Measurements from ENCODE around the gene TH.

Gene TH

GRCh38 chr11:2177076-2177475 lies 5.5 kb upstream of the TH start:
- DNase-seq, result no peak

GRCh38 chr11:2176389-2176900 lies 4.8 kb upstream of the TH start:
- DNase-seq, result no peak

- DNase-seq, result no peak
Measured at GRCh38 chr11:2175659-2176058, 4.0 kb upstream of the TH start.

GRCh38 chr11:2174361-2174760 lies 2.7 kb upstream of the TH start:
- no peak for DNase-seq

GRCh38 chr11:2173761-2174160 lies 2.1 kb upstream of the TH start:
- DNase-seq, result no peak

GRCh38 chr11:2173150-2173693 lies 1.6 kb upstream of the TH start:
- no peak for DNase-seq

- no peak for DNase-seq
Measured at GRCh38 chr11:2172676-2173075, 1.1 kb upstream of the TH start.

- DNase-seq, result no peak
Measured at GRCh38 chr11:2169626-2170570, 1.7 kb downstream of the TH start.

GRCh38 chr11:2169005-2169378 lies 2.6 kb downstream of the TH start:
- DNase-seq, result no peak

- DNase-seq, result no peak
Measured at GRCh38 chr11:2168286-2169004, 3.2 kb downstream of the TH start.

- DNase-seq, result no peak
Measured at GRCh38 chr11:2167141-2168045, 4.2 kb downstream of the TH start.

GRCh38 chr11:2166091-2166851 lies 5.3 kb downstream of the TH start:
- peak; percentile 45 for DNase-seq

- no peak for DNase-seq
Measured at GRCh38 chr11:2165571-2165970, 6.0 kb downstream of the TH start.

GRCh38 chr11:2164861-2165555 lies 6.6 kb downstream of the TH start:
- no peak for DNase-seq

GRCh38 chr11:2164081-2164480 lies 7.5 kb downstream of the TH start:
- no peak for DNase-seq

- DNase-seq, result no peak
Measured at GRCh38 chr11:2163428-2163978, 8.1 kb downstream of the TH start.

- no peak for DNase-seq
Measured at GRCh38 chr11:2160736-2161259, 10.8 kb downstream of the TH start, which contains the start of gene INS. INS (minus strand) TSS chr11:2161209; CDS start chr11:2160971, 238 bp downstream.

- no peak for DNase-seq
Measured at GRCh38 chr11:2159536-2160413, 11.8 kb downstream of the TH start.

GRCh38 chr11:2158966-2159365 lies 12.6 kb downstream of the TH start:
- DNase-seq, result no peak

All from stimulated activated CD4-positive, alpha-beta T cell treated with anti-CD3 and anti-CD28 coated beads, Interleukin-4, amount 100 ng/mL, for 24 hours (primary cell).